ENCODE results near the gene KIF23.
A peak's percentile ranks its signal among the peaks of the same experiment; 100 is the strongest.

Gene KIF23

GRCh38 chr15:69384626-69385598 lies 29.2 kb upstream of the KIF23 start:
- Histone ChIP-seq H3K4me3 (ENCODE audit: severe bottlenecking) (no peak overlapping the region), H3K27me3 (ENCODE audit: insufficient read depth, poor library complexity, severe bottlenecking) (no peaks in the 10 kb centered on the region), H3K27ac (ENCODE audit: poor library complexity, severe bottlenecking) (no peak overlapping the region), H3K4me1 (ENCODE audit: insufficient read depth, poor library complexity, severe bottlenecking) (peaks cover 8% of the 10 kb centered on the region), H3K9me3 (ENCODE audit: severe bottlenecking) (no peaks in the 10 kb centered on the region), H3K36me3 (ENCODE audit: low read depth) (no peaks in the 10 kb centered on the region)
- DNase-seq (ENCODE audit: low spot score) (peak; percentile 56), ATAC-seq (ENCODE audit: low read depth) (no peak)
- TF ChIP-seq, protein P1, sequence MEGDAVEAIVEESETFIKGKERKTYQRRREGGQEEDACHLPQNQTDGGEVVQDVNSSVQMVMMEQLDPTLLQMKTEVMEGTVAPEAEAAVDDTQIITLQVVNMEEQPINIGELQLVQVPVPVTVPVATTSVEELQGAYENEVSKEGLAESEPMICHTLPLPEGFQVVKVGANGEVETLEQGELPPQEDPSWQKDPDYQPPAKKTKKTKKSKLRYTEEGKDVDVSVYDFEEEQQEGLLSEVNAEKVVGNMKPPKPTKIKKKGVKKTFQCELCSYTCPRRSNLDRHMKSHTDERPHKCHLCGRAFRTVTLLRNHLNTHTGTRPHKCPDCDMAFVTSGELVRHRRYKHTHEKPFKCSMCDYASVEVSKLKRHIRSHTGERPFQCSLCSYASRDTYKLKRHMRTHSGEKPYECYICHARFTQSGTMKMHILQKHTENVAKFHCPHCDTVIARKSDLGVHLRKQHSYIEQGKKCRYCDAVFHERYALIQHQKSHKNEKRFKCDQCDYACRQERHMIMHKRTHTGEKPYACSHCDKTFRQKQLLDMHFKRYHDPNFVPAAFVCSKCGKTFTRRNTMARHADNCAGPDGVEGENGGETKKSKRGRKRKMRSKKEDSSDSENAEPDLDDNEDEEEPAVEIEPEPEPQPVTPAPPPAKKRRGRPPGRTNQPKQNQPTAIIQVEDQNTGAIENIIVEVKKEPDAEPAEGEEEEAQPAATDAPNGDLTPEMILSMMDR (IDR thresholded peaks at IDR 0.05; ENCODE audit: poor library complexity, severe bottlenecking) = no peak

DNA sequence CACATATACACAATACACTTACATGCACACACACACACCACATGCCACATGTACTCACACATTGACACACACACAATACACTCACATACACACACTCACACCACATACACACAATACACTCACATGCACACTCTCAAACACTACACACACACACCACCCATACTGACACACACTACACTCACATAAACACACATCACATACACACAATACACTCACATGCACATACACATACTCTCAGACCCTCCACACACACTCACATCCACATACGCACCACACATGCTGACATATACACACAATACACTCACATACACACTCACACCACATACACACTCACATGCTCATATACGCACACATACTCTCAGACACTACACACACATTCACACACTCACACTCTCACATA lies 28.3 kb upstream of the KIF23 start:
- ATAC-seq (ENCODE audit: low read depth) = no peak
- no peak overlapping the region for H3K4me3 ChIP-seq (ENCODE audit: severe bottlenecking)
- H3K27ac ChIP-seq (ENCODE audit: poor library complexity, severe bottlenecking) = no peak overlapping the region
- TF ChIP-seq, protein P1 (IDR thresholded peaks at IDR 0.05; ENCODE audit: poor library complexity, severe bottlenecking) = no peak
- peaks cover 14% of the 10 kb centered on the region for H3K4me1 ChIP-seq (ENCODE audit: insufficient read depth, poor library complexity, severe bottlenecking)
- DNase-seq (ENCODE audit: low spot score) = no peak
- H3K9me3 ChIP-seq (ENCODE audit: severe bottlenecking) = no peaks in the 10 kb centered on the region
- no peaks in the 10 kb centered on the region for H3K36me3 ChIP-seq (ENCODE audit: low read depth)
- H3K27me3 ChIP-seq (ENCODE audit: insufficient read depth, poor library complexity, severe bottlenecking) = no peaks in the 10 kb centered on the region

DNA sequence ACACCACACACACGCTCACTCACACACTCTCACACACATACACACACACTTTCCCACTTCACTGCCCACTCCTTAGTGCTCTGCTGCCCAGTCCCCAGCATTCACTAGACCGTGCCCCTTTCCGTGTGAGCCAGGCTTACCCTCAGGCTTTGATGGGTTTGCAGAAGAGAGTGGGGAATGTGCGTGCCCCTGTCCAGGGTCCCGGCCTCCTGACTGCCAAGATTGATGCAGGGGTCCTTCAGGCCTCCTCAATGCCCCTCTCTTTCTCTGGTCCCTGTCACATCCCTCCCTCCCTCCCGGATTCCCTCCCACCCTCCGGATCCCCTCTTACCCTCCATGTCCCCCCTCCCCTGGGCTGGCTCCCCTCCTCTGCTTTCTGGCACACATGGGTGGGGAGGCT lies 27.9 kb upstream of the KIF23 start:
- TF ChIP-seq, protein P1 (IDR thresholded peaks at IDR 0.05; ENCODE audit: poor library complexity, severe bottlenecking) = no peak
- H3K27me3 ChIP-seq (ENCODE audit: insufficient read depth, poor library complexity, severe bottlenecking) = no peaks in the 10 kb centered on the region
- no peak overlapping the region for H3K4me3 ChIP-seq (ENCODE audit: severe bottlenecking)
- no peak for ATAC-seq (ENCODE audit: low read depth)
- H3K27ac ChIP-seq (ENCODE audit: poor library complexity, severe bottlenecking) = no peak overlapping the region
- no peaks in the 10 kb centered on the region for H3K9me3 ChIP-seq (ENCODE audit: severe bottlenecking)
- peak; percentile 52 for DNase-seq (ENCODE audit: low spot score)
- H3K4me1 ChIP-seq (ENCODE audit: insufficient read depth, poor library complexity, severe bottlenecking) = peaks cover 19% of the 10 kb centered on the region
- H3K36me3 ChIP-seq (ENCODE audit: low read depth) = no peaks in the 10 kb centered on the region

- H3K4me3 ChIP-seq (ENCODE audit: severe bottlenecking) = no peak overlapping the region
- peak; percentile 75 for ATAC-seq (ENCODE audit: low read depth)
- no peaks in the 10 kb centered on the region for H3K27me3 ChIP-seq (ENCODE audit: insufficient read depth, poor library complexity, severe bottlenecking)
- TF ChIP-seq, protein P1 (IDR thresholded peaks at IDR 0.05; ENCODE audit: poor library complexity, severe bottlenecking) = no peak
- no peaks in the 10 kb centered on the region for H3K36me3 ChIP-seq (ENCODE audit: low read depth)
- H3K4me1 ChIP-seq (ENCODE audit: insufficient read depth, poor library complexity, severe bottlenecking) = peaks cover 28% of the 10 kb centered on the region
- H3K9me3 ChIP-seq (ENCODE audit: severe bottlenecking) = no peaks in the 10 kb centered on the region
- peak overlapping the region; percentile 1 for H3K27ac ChIP-seq (ENCODE audit: poor library complexity, severe bottlenecking)
- peak; percentile 82 for DNase-seq (ENCODE audit: low spot score)
These were observed 25.9 kb upstream of the KIF23 start for GRCh38 chr15:69388260-69388705.

DNA sequence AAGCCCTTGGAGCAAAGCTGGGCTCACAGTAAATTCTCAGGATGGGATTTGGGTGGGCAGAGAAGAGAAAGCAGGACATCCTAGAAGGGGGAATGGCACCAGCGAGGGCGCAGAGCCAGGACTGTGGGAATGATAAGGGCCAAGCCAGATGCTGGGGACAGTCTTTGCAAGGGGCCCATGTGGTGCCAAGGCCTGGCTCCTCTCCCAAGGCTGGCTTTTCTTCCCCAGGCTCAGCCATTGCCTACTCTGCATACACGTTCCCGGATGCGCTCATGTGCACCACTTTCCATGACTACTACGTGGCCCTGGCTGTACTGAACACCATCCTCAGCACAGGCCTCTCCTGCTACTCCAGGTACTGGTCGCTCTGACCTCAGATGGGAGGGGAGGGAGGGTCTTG lies 24.7 kb upstream of the KIF23 start:
- no peak overlapping the region for H3K27ac ChIP-seq (ENCODE audit: poor library complexity, severe bottlenecking)
- TF ChIP-seq, protein P1 (IDR thresholded peaks at IDR 0.05; ENCODE audit: poor library complexity, severe bottlenecking) = no peak
- H3K36me3 ChIP-seq (ENCODE audit: low read depth) = no peaks in the 10 kb centered on the region
- ATAC-seq (ENCODE audit: low read depth) (no peak), DNase-seq (ENCODE audit: low spot score) (no peak)
- no peak overlapping the region for H3K4me3 ChIP-seq (ENCODE audit: severe bottlenecking)
- H3K4me1 ChIP-seq (ENCODE audit: insufficient read depth, poor library complexity, severe bottlenecking) = peaks cover 40% of the 10 kb centered on the region
- no peaks in the 10 kb centered on the region for H3K27me3 ChIP-seq (ENCODE audit: insufficient read depth, poor library complexity, severe bottlenecking)
- no peaks in the 10 kb centered on the region for H3K9me3 ChIP-seq (ENCODE audit: severe bottlenecking)

All from RWPE2 (cell line).